Stomach smooth muscle (tissue), 2 donors: Measurements from ENCODE around the gene NLRC3.

Experiments
- H3K27ac ChIP-seq: one replicate; pipeline ENCODE4 v1.7.0; 2013; ENCODE audit warnings: mild to moderate bottlenecking, low read length, inconsistent platforms
- H3K27me3 ChIP-seq, 2 donors: one replicate each; pipeline ENCODE4 v1.7.0; 2013; ENCODE audit warnings: low read length in 2 of 2; ENCODE audit not compliant: insufficient read depth in 2 of 2, control insufficient read depth in 1 of 2
- H3K36me3 ChIP-seq, 2 donors: one replicate each; pipeline ENCODE4 v1.7.0; 2013; ENCODE audit warnings: low read length in 2 of 2; ENCODE audit not compliant: control insufficient read depth in 2 of 2, insufficient read depth in 2 of 2
- H3K4me1 ChIP-seq: one replicate; pipeline ENCODE4 v1.7.0; 2013; ENCODE audit warnings: low read length; ENCODE audit not compliant: control insufficient read depth, insufficient read depth
- H3K4me3 ChIP-seq, 2 donors: one replicate each; pipeline ENCODE4 v1.7.0; 2013; ENCODE audit warnings: low read length in 2 of 2
- H3K9ac ChIP-seq, 2 donors: one replicate each; pipeline ENCODE4 v1.7.0; 2013; ENCODE audit warnings: low read length in 2 of 2, mild to moderate bottlenecking in 1 of 2
- H3K9me3 ChIP-seq, 2 donors: one replicate each; pipeline ENCODE4 v1.7.0; 2013; ENCODE audit warnings: low read length in 2 of 2; ENCODE audit not compliant: control insufficient read depth in 2 of 2
- donor health status: healthy.
- donor health status: Pancreatic carcinoma.

The NLRC3 gene

GRCh38 chr16:3597676-3598075, 20.5 kb upstream of the NLRC3 start:
- Histone ChIP-seq H3K4me1 (no peaks in the 10 kb centered on the region), H3K36me3 (peaks cover 12 to 19% of the 10 kb centered on the region in 2 donors), H3K9ac (no peak overlapping the region), H3K9me3 (no peaks in the 10 kb centered on the region), H3K27ac (no peak overlapping the region), H3K4me3 (no peak overlapping the region), H3K27me3 (no peaks in the 10 kb centered on the region)

GRCh38 chr16:3597226-3597625, 20.0 kb upstream of the NLRC3 start:
- no peaks in the 10 kb centered on the region for H3K9me3 ChIP-seq
- no peaks in the 10 kb centered on the region for H3K27me3 ChIP-seq
- H3K4me1 ChIP-seq = no peaks in the 10 kb centered on the region
- no peak overlapping the region for H3K27ac ChIP-seq
- no peak overlapping the region for H3K4me3 ChIP-seq
- no peak overlapping the region for H3K9ac ChIP-seq
- H3K36me3 ChIP-seq = peaks cover 14 to 15% of the 10 kb centered on the region in 2 donors

GRCh38 chr16:3596101-3596861, 19.1 kb upstream of the NLRC3 start:
- Histone ChIP-seq H3K4me1 (no peaks in the 10 kb centered on the region), H3K27me3 (no peaks in the 10 kb centered on the region), H3K9me3 (no peaks in the 10 kb centered on the region), H3K9ac (no peak overlapping the region), H3K27ac (no peak overlapping the region), H3K36me3 (peaks cover 6 to 15% of the 10 kb centered on the region in 2 donors), H3K4me3 (no peak overlapping the region)

GRCh38 chr16:3595521-3596021, 18.4 kb upstream of the NLRC3 start:
- Histone ChIP-seq H3K9ac (no peak overlapping the region), H3K9me3 (no peaks in the 10 kb centered on the region), H3K27me3 (no peaks in the 10 kb centered on the region), H3K4me3 (no peak overlapping the region), H3K4me1 (no peaks in the 10 kb centered on the region), H3K36me3 (peaks cover 6 to 16% of the 10 kb centered on the region in 2 donors), H3K27ac (no peak overlapping the region)

GRCh38 chr16:3595110-3595486, 17.9 kb upstream of the NLRC3 start:
- H3K4me1 ChIP-seq = no peaks in the 10 kb centered on the region
- no peak overlapping the region for H3K4me3 ChIP-seq
- peaks cover 5 to 16% of the 10 kb centered on the region in 2 donors for H3K36me3 ChIP-seq
- no peak overlapping the region for H3K9ac ChIP-seq
- no peaks in the 10 kb centered on the region for H3K27me3 ChIP-seq
- no peaks in the 10 kb centered on the region for H3K9me3 ChIP-seq
- no peak overlapping the region for H3K27ac ChIP-seq

- H3K4me3 ChIP-seq = no peak overlapping the region
- H3K27ac ChIP-seq = no peak overlapping the region
- no peaks in the 10 kb centered on the region for H3K9me3 ChIP-seq
- peaks cover 0 to 13% of the 10 kb centered on the region in 2 donors for H3K36me3 ChIP-seq
- H3K9ac ChIP-seq = no peak overlapping the region
- H3K4me1 ChIP-seq = no peaks in the 10 kb centered on the region
- H3K27me3 ChIP-seq = no peaks in the 10 kb centered on the region
Measured at GRCh38 chr16:3594316-3595109, 17.3 kb upstream of the NLRC3 start.

GRCh38 chr16:3592559-3592958, 15.4 kb upstream of the NLRC3 start:
- peaks cover 0 to 14% of the 10 kb centered on the region in 2 donors for H3K36me3 ChIP-seq
- H3K27me3 ChIP-seq = no peaks in the 10 kb centered on the region

GRCh38 chr16:3591991-3592390, 14.8 kb upstream of the NLRC3 start:
- Histone ChIP-seq H3K27ac (no peak overlapping the region), H3K9me3 (no peaks in the 10 kb centered on the region), H3K4me1 (no peaks in the 10 kb centered on the region), H3K27me3 (no peaks in the 10 kb centered on the region), H3K9ac (no peak overlapping the region), H3K36me3 (peaks cover 0 to 14% of the 10 kb centered on the region in 2 donors), H3K4me3 (no peak overlapping the region)

More at GRCh38 chr16:3592559-3592958, 15.4 kb upstream of the NLRC3 start:
- Histone ChIP-seq H3K9me3 (no peaks in the 10 kb centered on the region), H3K9ac (no peak overlapping the region), H3K4me3 (no peak overlapping the region), H3K4me1 (no peaks in the 10 kb centered on the region), H3K27ac (no peak overlapping the region)

- H3K27ac ChIP-seq = no peak overlapping the region
- no peak overlapping the region for H3K4me3 ChIP-seq
- no peaks in the 10 kb centered on the region for H3K4me1 ChIP-seq
- H3K9ac ChIP-seq = no peak overlapping the region
- no peaks in the 10 kb centered on the region for H3K9me3 ChIP-seq
- no peaks in the 10 kb centered on the region for H3K27me3 ChIP-seq
- peaks cover 0 to 14% of the 10 kb centered on the region in 2 donors for H3K36me3 ChIP-seq
Measured at GRCh38 chr16:3591436-3591803, 14.2 kb upstream of the NLRC3 start.

GRCh38 chr16:3590736-3591435, 13.7 kb upstream of the NLRC3 start:
- H3K27ac ChIP-seq = no peak overlapping the region
- no peak overlapping the region for H3K9ac ChIP-seq
- H3K36me3 ChIP-seq = peaks cover 0 to 14% of the 10 kb centered on the region in 2 donors
- no peaks in the 10 kb centered on the region for H3K27me3 ChIP-seq
- H3K9me3 ChIP-seq = no peaks in the 10 kb centered on the region
- no peak overlapping the region for H3K4me3 ChIP-seq
- no peaks in the 10 kb centered on the region for H3K4me1 ChIP-seq
